DMS79 (cell line): ENCODE measurements around the gene CREM.
"Not testable (repeated sequence)": the region's sequence is repeated elsewhere in the genome, so short reads cannot be mapped to it uniquely, and the experiment has no call there.

ENCODE experiments used
- DNase-seq: peaks from one replicate; lab custom pipeline; 2025; lab: John Stamatoyannopoulos, UW

The CREM gene

DNA sequence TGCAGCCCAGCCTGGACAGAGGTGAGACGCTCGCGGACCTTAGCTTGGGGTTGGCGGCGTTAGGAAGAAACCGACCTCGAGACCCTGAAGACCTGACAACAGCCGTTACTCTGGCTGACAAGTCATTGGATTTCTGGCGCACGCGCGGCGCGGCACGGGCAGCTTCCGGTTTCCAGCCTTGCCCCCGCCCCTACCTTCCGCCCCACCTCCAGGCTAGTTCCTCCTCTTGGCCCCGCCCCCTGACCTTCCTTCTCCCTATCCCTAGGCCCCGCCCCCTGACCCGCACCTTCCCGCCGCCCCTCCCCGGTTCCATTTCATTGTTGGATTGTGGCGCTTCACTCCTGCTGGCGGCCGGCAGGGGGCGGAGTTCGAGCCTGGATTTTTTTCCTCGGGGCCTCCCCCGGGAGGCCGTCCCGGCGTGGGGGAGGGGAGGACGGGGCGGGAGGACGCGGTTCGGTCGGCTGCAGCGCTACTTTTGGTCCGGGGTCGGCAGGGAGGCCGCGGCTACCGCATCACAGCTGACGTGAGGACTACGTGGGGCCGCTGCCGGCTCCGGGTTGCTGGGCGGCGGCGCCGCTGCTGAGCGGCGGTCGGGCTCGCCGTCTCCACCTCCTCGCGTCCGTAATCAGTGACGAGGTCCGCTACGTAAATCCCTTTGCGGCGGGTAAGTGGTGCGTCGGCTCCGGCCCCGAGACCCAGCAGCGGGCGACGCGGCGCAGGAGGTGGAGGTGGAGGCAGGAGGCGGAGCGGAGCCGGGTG lies at the start of gene CREM:
TSS of gene CREM (plus strand) at position 317 of the 759 bp plus-strand sequence. CDS start 10,990 bp downstream, outside the sequence.
- DNase-seq, result peak; percentile 65

DNA sequence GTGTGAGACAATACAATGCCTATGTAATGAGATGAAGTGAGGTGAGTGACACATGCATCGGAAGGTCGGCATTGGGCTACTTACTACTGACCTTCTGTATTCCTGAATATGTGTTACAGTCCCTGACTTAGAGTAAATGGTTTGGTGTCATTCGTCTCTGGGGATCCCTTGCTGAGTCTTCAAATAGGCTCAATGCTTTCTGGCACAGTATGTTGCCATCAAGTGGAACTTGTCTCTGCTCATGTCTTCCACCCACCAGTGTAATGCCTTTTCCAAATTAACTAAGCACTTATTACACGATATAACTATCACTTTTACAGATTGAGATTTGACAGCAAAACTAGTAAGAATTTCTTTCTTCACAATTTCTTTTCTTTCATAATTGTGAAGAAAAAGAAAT lies 47.4 kb upstream of the CREM start:
- no peak for DNase-seq

DNA sequence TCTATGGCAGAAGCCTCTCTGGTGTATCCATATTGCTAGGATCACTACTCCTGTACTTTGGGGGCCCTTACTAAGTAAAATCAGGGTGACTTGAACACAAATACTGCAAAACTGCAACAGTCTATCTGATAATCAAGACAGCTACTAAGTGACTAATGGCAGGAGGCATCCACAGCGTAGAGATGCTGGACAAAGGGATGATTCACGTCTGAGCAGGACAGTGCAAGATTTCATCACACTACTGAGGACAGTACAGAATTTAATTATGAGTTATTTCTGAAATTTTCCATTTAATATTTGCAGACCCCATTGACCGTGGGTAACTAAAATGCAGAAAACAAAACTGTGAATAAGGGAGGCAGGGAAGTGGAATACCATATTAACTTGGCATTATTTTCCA lies 46.9 kb upstream of the CREM start:
- DNase-seq, result no peak

DNA sequence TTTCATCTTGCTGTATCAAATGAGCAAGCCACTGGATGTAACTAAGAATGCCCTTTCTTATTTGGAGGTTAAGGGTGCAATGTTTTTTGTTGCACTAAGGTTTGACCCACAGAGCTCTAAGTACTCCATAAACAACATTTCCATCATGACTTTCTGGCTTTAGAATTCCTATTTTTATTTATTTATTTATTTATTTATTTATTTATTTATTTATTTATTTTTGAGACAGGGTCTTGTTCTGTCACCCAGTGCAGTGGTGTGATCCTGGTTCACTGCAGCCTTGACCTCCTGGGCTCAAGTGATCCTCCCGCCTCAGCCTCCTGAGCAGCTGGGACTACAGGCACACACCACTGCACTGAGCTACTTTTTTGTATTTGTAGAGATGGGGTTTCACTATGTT lies 46.4 kb upstream of the CREM start:
- not testable (repeated sequence) for DNase-seq

DNA sequence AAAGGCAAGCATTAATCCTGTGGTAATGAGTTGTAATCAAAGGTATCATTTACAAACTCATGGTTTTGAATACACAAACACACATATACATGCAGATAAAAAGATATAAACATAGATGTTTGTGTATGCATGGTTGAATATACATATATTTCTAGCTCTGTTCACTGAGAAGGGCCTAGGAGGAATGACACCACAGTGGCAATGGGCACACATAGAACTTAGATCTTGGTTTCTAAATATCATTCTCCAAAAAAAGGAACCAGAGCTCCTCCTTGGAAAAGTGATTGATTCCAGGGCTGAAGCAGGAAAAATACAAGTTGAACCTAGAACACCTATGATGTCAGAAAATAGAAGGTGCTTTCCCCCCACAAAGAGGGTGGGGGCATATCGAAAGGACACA lies 43.4 kb upstream of the CREM start:
- DNase-seq, result no peak

DNA sequence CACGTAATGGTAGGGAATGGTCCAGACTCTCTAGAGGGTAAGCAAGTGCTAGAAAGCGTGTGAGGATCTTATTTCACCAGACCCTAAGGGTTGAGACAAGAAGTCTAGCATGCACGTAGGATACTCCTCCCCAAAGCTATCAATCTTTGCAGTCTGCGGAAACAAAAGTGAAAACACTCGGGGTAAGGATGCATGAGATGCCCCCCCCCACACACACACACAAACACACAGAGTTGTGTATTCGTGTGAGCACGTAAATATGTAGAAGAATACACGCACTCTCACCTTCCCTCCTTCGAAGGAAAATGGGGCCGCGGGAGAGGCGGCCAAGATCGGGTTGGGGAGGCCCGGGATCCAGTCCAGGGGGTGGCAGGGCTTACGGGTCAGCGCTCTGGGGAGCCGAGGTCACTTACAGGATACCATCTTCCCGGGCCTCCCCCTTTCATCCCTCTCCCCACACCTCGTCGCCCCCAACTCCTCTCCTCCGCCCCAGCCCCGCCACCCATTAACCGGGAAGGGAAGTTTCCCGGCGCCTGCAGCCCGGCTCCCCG lies 37.0 kb upstream of the CREM start:
- DNase-seq, result no peak

DNA sequence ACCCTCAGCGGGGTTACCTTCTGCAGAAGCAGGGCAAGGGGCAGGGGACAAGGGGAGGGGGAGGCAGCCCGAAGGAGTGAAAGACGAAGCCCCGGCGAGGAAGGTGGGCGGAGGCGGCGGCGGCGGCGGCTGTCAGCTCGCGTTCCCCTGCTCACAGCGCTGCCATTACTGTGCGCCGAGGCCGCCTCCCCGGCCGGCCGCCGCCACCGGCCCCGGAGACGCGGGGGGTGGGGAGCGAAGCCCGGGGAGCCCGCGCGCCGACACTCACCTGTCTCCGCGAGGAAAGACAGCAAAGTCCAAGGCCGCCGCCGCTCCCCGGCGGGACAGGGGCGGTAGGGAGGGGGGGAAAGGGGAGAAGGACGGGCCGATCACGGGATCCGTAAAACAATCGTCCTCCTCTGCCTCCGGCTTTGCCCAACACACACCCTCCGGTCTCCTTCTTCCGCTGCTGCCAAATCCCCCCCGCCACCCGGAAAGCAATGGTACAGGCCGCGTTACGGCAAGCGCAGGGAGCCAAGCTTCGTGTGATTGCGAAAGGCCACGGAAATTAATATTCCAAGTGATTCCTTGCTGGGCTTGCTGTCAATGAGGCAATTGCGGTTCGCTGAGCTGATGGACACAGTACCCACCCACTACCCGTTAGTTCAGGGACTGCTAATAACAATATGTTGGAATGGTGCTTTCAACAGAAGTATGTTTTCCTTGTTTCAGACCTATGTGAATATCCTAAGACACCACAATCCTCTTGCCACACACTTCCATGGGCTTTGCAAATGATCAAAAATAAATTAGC lies 36.3 kb upstream of the CREM start, which contains the start of gene CUL2:
TSS of gene CUL2 (minus strand) at position 180 of the 793 bp plus-strand sequence. CDS start 19,024 bp downstream, outside the sequence.
- peak; percentile 46 for DNase-seq

DNA sequence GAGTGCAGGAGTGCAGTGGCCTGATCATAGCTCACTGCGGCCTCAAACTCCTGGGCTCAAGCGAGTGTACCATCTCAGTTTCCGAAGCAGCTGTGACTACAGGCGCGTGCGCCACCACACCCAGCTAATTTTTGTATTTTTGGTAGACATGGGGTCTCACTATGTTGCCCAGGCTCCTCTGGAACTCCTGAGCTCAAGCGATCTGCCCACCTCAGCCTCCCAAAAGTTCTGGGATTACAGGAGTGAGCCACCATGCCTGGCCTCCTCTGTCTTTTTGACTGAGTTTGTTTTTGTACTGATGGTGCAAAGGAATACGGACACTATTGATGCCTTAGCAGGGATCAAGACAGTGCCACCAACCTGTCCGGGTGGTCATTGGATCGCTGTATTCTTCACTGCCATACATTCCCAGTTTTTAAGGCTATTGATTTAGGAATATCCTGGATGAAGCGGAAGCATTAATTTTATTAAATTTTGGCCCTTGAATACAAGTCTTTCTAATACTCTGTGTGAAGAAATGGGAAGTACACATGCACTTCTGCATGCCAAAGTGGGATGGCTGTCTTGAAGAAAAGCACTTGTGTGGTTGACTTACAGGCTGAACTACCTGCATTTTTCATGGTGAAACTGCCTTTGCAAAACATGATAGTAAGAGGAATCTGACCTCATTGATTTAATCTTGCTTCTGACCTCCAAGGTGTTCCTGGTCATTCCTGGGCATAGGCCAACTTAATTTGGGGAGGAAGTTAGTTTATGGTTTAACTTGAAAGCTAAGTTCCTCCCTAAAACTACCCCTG lies 34.5 kb upstream of the CREM start:
- DNase-seq, result no peak

DNA sequence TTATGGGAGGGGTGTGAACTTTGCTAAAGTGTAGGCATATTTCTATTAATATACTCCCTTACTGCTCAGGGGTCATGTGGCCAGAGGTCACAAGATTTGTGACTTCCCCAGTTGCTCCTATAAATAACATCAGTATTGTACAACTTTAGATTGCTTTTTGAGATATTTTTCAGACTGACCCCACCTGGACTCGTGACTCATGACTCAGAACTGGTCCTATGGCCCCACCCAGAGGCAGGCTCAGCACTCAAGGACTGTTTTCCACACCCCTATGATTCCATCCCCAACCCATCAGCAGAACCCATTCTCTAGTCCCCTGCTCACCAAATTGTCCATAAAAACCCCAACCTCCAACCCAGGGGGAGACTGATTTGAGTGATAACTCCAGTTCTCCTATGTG lies 33.8 kb upstream of the CREM start:
- DNase-seq, result no peak

DNA sequence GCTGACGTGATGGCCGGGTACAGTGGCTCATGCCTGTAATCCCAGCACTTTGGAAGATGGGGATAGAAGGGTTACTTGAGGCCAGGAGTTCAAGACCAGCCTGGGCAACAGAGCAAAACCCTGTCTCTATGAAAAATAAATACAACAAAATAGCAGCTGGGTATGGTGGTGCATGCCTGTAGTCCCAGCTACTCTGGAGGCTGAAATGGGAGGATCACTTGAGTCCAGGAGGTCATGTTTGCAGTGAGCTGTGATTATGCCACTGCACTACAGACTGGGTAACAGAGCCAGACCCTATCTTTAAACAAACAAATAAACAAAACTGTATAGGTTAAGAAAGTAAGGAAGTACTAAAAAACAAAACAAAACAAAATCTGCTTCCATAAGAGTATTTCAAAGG lies 30.3 kb upstream of the CREM start:
- DNase-seq, result no peak

DNA sequence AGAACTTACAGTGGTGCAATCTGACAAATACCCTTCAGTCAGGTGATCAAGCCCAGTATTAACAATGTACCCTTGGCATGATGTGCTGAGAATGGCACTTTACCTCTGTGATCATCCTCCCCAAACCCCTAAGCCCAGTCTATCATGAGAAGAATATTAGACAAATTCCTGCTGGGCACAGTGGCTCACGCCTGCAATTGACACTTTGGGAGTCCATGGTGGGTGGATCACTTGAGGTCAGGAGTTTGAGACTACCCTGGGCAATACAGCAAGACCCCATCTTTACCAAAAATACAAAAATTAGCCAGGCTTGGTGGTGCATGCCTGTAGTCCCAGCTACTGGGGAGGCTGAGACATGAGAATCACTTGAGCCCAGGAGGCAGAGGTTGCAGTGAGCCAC lies 29.1 kb upstream of the CREM start:
- DNase-seq, result no peak

DNA sequence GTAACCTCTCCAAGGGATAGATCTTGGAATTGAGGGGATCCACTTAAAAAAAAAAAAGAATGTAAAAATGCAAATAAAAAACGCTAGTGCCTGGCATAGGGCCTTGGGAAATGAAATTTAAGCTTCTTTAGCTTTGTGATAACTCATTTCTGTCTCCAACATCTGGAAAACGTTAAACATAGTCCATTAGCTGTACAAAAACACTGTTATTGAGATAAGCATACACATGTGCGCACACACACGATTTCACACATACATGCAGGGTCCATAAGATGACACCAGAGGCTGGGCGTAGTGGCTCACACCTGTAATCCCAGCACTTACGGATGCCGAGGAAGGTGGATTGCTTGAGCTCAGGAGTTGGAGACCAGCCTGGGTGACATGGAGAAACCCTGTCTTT lies 22.8 kb upstream of the CREM start:
- no peak for DNase-seq

DNA sequence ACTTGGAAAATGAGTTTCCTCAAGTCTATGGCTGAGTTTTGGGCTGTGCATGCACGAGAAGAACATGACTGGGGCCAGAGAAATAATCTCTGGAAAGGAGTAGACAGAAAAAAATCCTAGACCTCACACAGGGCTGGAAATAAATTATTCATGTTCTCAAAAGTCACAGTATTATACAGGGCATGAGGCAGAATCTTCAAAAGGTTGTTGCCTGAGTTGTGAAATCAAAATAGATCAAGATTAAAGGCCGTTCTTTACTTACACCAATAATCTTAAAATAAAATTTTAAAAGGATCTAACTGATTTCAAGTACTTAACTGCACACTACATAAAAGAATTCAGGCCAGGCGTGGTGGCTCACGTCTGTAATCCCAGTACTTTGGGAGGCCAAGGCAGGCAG lies 14.1 kb upstream of the CREM start:
- DNase-seq, result no peak

DNA sequence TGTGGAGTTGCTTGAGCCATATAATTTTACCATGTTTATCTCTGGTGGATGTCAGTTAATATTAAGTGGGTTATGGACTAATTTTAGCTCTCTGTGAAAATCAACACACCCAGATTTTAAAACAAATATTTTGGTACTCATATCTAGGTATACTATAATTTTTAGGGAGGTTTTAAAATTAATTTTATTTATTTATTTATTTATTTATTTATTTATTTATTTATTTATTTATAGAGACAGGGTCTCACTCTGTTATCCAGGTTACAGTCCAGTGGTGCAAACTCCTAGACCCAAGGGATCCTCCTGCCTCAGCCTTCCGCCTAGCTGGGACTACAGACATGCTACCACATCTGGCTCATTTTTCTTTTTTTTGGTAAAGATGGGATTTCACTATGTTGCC lies 7.3 kb upstream of the CREM start:
- no peak for DNase-seq

DNA sequence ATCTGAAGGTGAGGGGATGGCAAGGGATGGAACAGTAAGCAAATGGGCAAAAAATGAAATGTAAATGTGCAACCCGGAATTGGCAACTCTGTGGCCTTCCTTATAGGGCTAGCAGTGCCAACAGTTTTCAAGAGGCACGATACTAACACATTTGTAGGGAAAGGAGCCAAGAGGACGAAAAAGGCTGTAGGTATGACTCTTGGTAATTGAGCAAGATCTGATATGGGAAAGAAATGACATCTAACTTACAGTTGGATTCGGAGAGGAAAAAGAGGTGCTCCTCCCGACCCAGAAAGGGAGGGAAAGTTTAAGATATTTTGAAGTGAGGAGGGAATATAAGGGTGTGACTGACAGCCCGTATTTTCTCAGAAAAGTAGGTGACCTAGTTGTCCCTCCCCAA lies 2.1 kb upstream of the CREM start:
- no peak for DNase-seq

DNA sequence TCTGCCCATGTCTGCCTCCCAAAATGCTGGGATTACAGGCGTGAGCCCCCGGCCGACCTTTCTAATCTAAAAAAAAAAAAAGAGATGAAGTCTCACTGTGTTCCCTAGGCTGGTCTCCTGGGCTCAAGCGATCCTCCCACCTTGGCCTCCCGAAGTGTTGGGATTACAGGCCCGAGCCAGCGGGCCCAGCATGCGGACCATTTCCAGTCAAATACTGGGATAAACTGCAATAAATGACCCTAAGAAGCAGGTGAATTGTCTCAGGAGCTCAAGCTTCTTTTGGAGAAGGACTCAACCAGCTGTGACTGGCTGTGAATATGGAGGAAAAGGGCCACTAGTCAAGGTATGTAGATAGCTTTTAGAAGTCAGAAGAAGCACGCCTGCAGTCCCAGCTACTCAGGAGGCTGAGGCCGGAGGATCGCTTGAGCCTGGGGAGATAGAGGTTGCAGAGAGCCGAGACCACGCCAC lies 550 bp upstream of the CREM start:
- DNase-seq, result no peak

DNA sequence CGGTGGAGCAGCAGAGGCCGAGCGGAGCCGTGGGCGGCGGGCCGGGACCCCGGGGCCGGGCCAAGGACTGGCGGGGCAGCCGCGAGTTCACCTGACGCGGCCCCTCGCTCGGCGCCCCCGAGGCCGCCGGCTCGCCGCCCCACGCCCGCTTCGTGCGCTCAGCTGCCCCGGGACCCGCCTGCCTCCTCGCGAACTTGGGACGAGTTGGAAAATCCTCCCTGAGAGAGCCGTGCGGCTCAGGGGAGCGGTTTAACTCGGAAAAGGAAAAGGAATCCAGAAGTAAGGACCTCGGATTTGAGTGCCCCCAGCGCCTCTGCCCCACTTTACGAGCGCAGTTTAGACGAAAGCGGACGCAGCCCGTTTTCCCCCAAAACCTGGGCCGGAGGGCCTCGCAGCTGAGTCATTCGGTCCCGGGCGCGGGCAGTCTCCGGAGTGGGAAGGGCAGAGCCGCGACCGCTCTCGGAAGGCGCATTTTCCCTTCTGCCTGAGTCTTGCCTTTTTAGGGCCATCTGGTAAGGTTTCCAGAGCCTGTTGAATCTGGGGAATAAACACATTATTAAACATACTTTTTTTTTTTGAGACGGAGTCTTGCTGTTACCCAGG lies 744 bp downstream of the CREM start:
- DNase-seq, result no peak

DNA sequence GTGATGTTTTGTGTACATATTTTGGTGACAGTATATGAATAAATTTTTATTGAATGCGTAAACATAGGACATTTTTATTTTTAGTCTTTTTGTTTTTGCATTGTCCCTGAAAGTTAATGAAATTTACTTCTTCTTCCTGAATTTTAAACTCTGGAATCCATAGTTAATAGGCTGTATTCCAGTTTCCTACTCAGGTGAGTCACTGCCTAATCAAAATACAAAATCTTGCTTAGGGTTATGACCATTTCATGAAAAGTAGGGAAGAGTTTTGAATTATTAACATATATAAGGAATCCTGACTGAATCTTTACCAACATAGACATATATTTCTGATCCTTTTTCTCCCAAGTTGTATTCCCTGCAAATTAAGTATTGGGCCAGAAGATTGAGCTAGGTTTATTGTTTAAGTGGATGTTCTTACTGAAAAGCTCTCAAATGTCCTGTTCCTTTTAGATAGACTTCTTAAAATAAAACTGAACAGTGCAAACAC lies 2.6 kb downstream of the CREM start:
- DNase-seq, result no peak

DNA sequence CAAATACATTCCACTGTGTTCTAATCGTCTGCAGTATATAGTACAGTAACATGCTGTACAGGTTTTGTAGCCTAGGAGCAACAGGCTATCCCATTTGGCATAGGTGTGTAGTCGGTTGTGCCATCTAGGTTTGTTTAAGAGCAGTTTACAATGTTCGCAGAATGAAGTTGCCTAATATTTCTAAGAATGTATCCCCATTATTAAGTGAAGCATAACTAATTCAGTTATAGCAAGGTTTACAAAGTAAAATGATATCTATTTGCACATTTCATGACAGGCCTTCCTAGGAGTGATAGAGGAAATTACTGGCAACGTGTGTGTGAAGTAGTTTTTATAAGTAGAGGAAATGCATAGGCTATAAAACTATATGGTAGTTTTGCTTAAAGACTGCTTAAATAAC lies 4.0 kb downstream of the CREM start:
- DNase-seq, result no peak

DNA sequence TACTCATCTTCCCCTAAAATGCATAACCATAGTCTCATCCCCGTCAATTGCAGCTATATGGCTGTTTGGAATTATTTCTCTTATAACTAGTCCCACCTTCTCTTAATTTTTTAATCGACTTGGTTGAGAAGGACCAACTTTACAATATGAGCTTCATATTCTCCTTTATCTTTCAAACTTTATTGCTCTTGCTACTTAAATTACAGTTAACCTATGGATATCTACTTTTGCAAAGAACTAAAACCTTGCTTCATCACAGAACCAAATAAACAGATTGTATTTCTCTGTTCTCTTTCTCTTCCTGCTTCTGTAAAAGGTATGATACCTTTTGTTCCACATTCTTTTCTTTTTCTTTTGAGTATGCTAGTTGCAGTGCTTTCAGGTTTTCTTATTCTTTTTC lies 6.1 kb downstream of the CREM start:
- DNase-seq, result no peak

DNA sequence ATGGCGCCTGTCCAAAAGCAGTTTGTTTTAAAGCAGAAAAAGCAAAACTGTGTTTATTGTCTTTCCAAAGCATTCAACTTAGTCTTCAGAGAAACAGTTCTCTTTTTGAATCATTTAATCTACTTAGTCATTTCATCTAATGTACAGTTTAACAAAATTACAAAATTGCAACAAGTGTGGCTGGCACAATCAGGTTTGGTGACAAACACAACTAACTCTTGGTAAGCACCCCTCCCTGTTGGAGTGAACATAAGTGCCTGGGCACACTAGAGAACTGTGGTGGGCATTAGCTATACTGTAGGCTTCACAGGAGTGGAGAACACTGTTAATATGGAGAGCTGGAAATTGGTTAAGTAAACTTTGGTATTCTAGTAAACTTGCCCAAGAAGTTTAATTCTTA lies 6.9 kb downstream of the CREM start:
- DNase-seq, result no peak

DNA sequence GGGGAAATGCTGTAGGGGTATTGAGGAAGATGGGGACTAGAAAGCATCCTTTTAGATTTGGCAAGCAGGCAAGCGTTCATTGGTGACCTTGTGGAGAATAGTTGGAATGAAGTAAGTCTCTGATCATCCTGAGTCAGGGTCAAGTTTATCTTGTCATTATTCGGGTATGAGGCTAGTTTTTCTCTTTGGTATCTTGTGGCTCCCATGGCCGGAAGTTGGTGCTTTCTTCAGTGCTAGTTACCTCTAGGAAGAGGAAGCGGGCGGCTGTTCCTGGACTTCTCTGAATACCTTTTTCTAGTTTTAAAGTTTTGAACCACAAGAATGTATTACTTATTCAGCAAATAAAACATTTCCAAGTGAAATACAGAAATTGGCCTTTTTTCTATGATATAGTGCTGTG lies 9.2 kb downstream of the CREM start:
- DNase-seq, result no peak
